ENCODE results near the gene PEAR1. TPM values are rescaled to one million over a fixed set of nuclear protein-coding genes. Genes with fewer than 3 reads are reported as not detected.

PEAR1 gene
- total RNA-seq, 1 experiment from 2014 or later = 0.22 TPM

DNA sequence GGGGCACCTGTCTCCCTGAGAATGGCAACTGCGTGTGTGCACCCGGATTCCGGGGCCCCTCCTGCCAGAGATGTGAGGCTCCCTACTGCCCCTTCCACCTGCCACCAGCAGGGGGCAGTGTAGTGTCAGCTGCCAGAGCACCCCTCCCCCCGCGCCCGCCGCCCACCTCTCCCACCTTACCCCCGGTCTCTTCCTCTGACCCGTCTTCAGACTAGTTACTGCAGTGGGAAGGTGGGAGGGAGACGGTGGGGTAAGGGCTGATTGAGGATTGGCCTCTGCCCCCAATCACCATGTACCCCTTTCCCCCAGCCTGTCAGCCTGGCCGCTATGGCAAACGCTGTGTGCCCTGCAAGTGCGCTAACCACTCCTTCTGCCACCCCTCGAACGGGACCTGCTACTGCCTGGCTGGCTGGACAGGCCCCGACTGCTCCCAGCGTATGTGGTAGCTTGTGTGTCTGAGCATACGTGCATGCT lies 16.8 kb downstream of the PEAR1 start:
- H3K27ac ChIP-seq (ENCODE audit: low read length) = no peak overlapping the region
- H3K27me3 ChIP-seq (ENCODE audit: low read length) = no peaks in the 10 kb centered on the region
- H3K4me1 ChIP-seq (ENCODE audit: low read length) = peaks cover 9% of the 10 kb centered on the region
- H4K20me1 ChIP-seq (ENCODE audit: insufficient read depth, low read depth, low read length) = no peaks in the 10 kb centered on the region
- H2AFZ ChIP-seq (ENCODE audit: low read length) = no peak overlapping the region
- no peaks in the 10 kb centered on the region for H3K9me2 ChIP-seq (replicated peaks; ENCODE audit: insufficient read depth, low read length)
- no peak overlapping the region for H3K9ac ChIP-seq (ENCODE audit: low read length)
- H3K4me3 ChIP-seq (ENCODE audit: low read length) = no peak overlapping the region
- H3K4me2 ChIP-seq (ENCODE audit: low read depth, low read length, poor library complexity, severe bottlenecking) = no peak overlapping the region
- H3K79me2 ChIP-seq (ENCODE audit: low read length) = no peaks in the 10 kb centered on the region
- H3K36me3 ChIP-seq (ENCODE audit: insufficient read depth, low read length) = no peaks in the 10 kb centered on the region
- DNase-seq = peak; percentile 77
- no peaks in the 10 kb centered on the region for H3K9me3 ChIP-seq (ENCODE audit: low read length)

DNA sequence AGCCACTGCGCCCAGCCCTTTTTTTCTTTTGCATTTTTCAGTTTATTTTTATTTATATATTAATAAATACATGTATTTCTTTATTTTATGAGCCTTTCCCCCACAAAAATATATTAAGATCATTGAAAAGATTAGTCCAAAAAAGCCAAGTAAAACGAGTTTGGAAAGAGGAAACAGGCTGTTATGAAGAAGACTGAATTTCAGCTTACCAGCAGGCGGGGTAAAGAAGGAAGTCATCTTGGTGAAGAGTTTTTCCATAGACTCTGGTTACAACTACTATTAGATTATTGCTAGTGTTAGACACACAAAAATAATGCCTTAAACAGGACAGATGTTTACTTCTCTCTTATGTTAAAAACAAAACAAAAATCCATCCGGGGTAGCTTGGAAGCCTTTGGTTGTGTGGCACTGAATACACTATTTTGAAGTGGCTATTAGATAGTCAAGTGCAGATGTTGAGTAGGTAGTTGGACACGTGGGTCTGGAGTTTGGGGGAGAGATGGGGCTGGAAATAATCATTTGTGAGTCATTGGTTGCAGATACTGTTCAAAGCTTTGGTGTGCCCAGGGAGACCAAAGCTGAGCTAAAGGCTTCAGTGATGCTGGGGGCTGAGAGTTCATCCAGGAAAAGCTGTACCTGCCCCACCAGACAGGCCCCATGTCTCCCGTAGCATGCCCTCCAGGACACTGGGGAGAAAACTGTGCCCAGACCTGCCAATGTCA lies 18.2 kb downstream of the PEAR1 start:
- H4K20me1 ChIP-seq (ENCODE audit: insufficient read depth, low read depth, low read length) = no peaks in the 10 kb centered on the region
- H3K4me1 ChIP-seq (ENCODE audit: low read length) = peaks cover 9% of the 10 kb centered on the region
- no peak overlapping the region for H3K9ac ChIP-seq (ENCODE audit: low read length)
- no peak overlapping the region for H2AFZ ChIP-seq (ENCODE audit: low read length)
- DNase-seq = no peak
- no peak overlapping the region for H3K4me3 ChIP-seq (ENCODE audit: low read length)
- no peaks in the 10 kb centered on the region for H3K79me2 ChIP-seq (ENCODE audit: low read length)
- H3K4me2 ChIP-seq (ENCODE audit: low read depth, low read length, poor library complexity, severe bottlenecking) = no peak overlapping the region
- H3K27me3 ChIP-seq (ENCODE audit: low read length) = no peaks in the 10 kb centered on the region
- no peaks in the 10 kb centered on the region for H3K9me2 ChIP-seq (replicated peaks; ENCODE audit: insufficient read depth, low read length)
- H3K9me3 ChIP-seq (ENCODE audit: low read length) = no peaks in the 10 kb centered on the region
- no peak overlapping the region for H3K27ac ChIP-seq (ENCODE audit: low read length)
- no peaks in the 10 kb centered on the region for H3K36me3 ChIP-seq (ENCODE audit: insufficient read depth, low read length)

DNA sequence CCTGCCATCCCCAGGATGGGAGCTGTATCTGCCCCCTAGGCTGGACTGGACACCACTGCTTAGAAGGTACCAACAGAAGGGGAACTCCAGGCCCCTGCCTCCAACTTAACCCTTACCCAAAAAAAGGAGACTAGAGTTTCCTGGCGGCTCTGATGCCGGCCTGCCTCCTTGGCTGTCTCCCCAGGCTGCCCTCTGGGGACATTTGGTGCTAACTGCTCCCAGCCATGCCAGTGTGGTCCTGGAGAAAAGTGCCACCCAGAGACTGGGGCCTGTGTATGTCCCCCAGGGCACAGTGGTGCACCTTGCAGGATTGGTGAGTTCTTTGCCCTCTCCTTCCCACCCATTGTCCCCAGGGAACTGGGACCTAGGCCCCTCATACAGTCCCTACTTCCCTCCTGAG lies 18.8 kb downstream of the PEAR1 start:
- H2AFZ ChIP-seq (ENCODE audit: low read length) = no peak overlapping the region
- H3K9me3 ChIP-seq (ENCODE audit: low read length) = no peaks in the 10 kb centered on the region
- H3K79me2 ChIP-seq (ENCODE audit: low read length) = no peaks in the 10 kb centered on the region
- H3K27me3 ChIP-seq (ENCODE audit: low read length) = no peaks in the 10 kb centered on the region
- H4K20me1 ChIP-seq (ENCODE audit: insufficient read depth, low read depth, low read length) = no peaks in the 10 kb centered on the region
- DNase-seq = no peak
- H3K36me3 ChIP-seq (ENCODE audit: insufficient read depth, low read length) = no peaks in the 10 kb centered on the region
- H3K4me3 ChIP-seq (ENCODE audit: low read length) = no peak overlapping the region
- H3K4me2 ChIP-seq (ENCODE audit: low read depth, low read length, poor library complexity, severe bottlenecking) = no peak overlapping the region
- H3K4me1 ChIP-seq (ENCODE audit: low read length) = peaks cover 3% of the 10 kb centered on the region
- H3K9ac ChIP-seq (ENCODE audit: low read length) = no peak overlapping the region
- no peak overlapping the region for H3K27ac ChIP-seq (ENCODE audit: low read length)
- H3K9me2 ChIP-seq (replicated peaks; ENCODE audit: insufficient read depth, low read length) = no peaks in the 10 kb centered on the region

DNA sequence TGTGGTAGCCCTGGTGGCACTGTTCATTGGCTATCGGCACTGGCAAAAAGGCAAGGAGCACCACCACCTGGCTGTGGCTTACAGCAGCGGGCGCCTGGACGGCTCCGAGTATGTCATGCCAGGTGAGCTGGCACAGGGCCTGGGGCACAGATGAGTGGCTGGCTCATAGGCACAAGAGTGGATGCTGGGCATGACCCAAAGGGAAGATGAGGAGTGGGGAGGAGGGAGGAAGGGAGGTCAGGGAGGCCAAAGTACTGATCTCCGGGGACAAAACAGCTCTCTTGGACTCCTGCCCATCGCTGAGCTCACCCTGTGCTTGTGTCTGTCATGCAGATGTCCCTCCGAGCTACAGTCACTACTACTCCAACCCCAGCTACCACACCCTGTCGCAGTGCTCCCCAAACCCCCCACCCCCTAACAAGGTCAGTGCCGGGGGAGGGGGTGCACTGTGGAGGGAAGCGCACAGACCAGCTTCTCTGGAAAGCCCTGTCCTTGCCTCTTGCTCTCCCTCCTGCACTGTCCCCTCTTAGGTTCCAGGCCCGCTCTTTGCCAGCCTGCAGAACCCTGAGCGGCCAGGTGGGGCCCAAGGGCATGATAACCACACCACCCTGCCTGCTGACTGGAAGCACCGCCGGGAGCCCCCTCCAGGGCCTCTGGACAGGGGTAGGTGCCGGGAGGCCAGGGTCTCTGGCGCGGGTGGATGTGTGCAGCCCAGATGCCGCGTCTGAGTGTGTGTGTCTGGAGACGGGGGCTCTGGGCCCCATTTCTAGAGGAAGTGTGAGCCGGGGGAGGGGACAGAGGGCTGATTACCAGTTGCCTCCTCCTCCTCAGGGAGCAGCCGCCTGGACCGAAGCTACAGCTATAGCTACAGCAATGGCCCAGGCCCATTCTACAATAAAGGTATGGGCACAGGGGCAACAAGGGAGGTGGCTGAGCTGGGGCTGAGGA lies 19.6 kb downstream of the PEAR1 start:
- H3K4me2 ChIP-seq (ENCODE audit: low read depth, low read length, poor library complexity, severe bottlenecking) = no peak overlapping the region
- no peaks in the 10 kb centered on the region for H3K36me3 ChIP-seq (ENCODE audit: insufficient read depth, low read length)
- no peaks in the 10 kb centered on the region for H3K4me1 ChIP-seq (ENCODE audit: low read length)

DNA sequence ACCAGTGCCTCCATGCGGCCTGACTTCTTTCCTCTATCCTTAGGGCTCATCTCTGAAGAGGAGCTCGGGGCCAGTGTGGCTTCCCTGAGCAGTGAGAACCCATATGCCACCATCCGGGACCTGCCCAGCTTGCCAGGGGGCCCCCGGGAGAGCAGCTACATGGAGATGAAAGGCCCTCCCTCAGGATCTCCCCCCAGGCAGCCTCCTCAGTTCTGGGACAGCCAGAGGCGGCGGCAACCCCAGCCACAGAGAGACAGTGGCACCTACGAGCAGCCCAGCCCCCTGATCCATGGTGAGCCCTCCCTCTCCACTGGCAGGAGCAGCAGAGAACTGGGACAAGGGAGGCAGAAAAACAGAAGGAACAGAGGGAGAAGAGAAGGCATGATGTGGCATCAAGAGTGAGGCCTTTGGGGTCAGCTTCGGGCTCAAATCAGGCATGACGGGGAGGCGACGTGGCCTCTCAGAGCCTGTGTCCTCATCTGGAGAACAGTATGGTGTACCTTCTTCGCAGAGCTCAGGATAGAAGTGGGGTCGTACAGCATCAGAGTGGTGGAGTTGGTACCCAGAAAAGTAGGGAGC lies 20.4 kb downstream of the PEAR1 start:
- no peaks in the 10 kb centered on the region for H3K36me3 ChIP-seq (ENCODE audit: insufficient read depth, low read length)
- no peak overlapping the region for H3K9ac ChIP-seq (ENCODE audit: low read length)
- H3K4me3 ChIP-seq (ENCODE audit: low read length) = no peak overlapping the region
- H3K4me2 ChIP-seq (ENCODE audit: low read depth, low read length, poor library complexity, severe bottlenecking) = no peak overlapping the region
- H2AFZ ChIP-seq (ENCODE audit: low read length) = no peak overlapping the region
- H3K79me2 ChIP-seq (ENCODE audit: low read length) = no peaks in the 10 kb centered on the region
- no peak for DNase-seq
- no peaks in the 10 kb centered on the region for H3K4me1 ChIP-seq (ENCODE audit: low read length)
- no peaks in the 10 kb centered on the region for H3K9me3 ChIP-seq (ENCODE audit: low read length)
- no peaks in the 10 kb centered on the region for H3K27me3 ChIP-seq (ENCODE audit: low read length)
- no peaks in the 10 kb centered on the region for H4K20me1 ChIP-seq (ENCODE audit: insufficient read depth, low read depth, low read length)
- H3K9me2 ChIP-seq (replicated peaks; ENCODE audit: insufficient read depth, low read length) = no peaks in the 10 kb centered on the region
- H3K27ac ChIP-seq (ENCODE audit: low read length) = no peak overlapping the region

More for the DNA sequence above, 19.6 kb downstream of the PEAR1 start:
- Histone ChIP-seq H2AFZ (ENCODE audit: low read length) (no peak overlapping the region), H3K9ac (ENCODE audit: low read length) (no peak overlapping the region), H3K9me2 (replicated peaks; ENCODE audit: insufficient read depth, low read length) (no peaks in the 10 kb centered on the region), H3K27me3 (ENCODE audit: low read length) (no peaks in the 10 kb centered on the region), H3K79me2 (ENCODE audit: low read length) (no peaks in the 10 kb centered on the region), H3K27ac (ENCODE audit: low read length) (no peak overlapping the region), H4K20me1 (ENCODE audit: insufficient read depth, low read depth, low read length) (no peaks in the 10 kb centered on the region), H3K4me3 (ENCODE audit: low read length) (no peak overlapping the region), H3K9me3 (ENCODE audit: low read length) (no peaks in the 10 kb centered on the region)
- no peak for DNase-seq

DNA sequence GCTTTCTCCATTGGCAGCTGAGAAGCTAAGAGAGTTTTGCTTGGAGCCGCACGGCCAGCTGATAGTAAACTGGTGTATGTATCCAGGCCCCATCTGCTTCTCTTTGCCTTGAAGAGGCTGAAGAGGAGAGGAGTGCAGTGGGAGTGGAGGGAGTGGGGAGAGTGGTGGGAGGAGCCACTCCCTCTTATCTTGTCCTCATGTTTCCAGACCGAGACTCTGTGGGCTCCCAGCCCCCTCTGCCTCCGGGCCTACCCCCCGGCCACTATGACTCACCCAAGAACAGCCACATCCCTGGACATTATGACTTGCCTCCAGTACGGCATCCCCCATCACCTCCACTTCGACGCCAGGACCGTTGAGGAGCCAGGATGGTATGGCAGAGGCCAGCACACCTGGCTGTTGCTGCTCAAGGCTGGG lies 20.9 kb downstream of the PEAR1 start:
- H3K4me2 ChIP-seq (ENCODE audit: low read depth, low read length, poor library complexity, severe bottlenecking) = no peak overlapping the region
- no peak overlapping the region for H3K4me3 ChIP-seq (ENCODE audit: low read length)
- H2AFZ ChIP-seq (ENCODE audit: low read length) = no peak overlapping the region
- no peaks in the 10 kb centered on the region for H3K79me2 ChIP-seq (ENCODE audit: low read length)
- no peaks in the 10 kb centered on the region for H3K9me3 ChIP-seq (ENCODE audit: low read length)
- DNase-seq = no peak
- H3K27me3 ChIP-seq (ENCODE audit: low read length) = no peaks in the 10 kb centered on the region
- H3K9ac ChIP-seq (ENCODE audit: low read length) = no peak overlapping the region
- no peaks in the 10 kb centered on the region for H3K9me2 ChIP-seq (replicated peaks; ENCODE audit: insufficient read depth, low read length)
- H4K20me1 ChIP-seq (ENCODE audit: insufficient read depth, low read depth, low read length) = no peaks in the 10 kb centered on the region
- H3K27ac ChIP-seq (ENCODE audit: low read length) = no peak overlapping the region
- no peaks in the 10 kb centered on the region for H3K36me3 ChIP-seq (ENCODE audit: insufficient read depth, low read length)
- H3K4me1 ChIP-seq (ENCODE audit: low read length) = no peaks in the 10 kb centered on the region

DNA sequence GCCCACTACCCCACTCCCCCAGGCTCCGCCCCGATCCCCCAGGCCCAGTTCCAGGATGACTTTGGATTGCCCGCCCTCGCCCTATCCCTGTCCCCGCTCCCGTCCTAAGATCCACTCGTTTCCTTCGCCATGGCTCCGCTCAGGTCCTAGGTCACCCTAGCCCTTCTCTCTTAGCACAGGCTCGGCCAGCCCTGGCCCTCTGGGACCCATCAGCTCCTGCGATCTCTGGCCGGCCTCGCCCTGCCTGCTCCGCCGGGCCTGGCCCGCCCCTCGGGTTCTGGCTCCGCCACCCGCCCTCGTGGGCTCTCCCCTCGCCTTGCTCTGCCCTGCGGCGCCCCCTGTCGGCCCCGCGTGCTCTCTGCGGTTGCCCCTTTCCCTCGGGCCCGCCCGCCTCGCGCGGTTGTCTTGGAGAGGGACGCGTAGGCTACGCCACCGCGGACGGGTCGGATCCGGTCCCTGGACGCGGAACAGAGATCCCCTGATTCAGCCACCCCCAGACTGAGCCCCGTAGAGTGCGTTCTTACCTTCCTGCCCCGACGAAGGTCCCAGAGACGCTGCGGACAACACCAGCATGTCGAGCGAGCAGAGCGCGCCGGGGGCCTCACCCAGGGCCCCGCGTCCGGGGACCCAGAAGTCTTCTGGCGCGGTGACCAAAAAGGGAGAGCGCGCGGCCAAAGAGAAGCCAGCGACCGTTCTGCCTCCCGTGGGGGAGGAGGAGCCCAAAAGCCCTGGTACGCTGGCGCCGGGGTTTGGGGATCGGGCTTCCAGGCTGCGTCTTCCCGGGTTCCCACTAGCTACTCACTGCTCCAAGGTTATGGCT lies 26.9 kb downstream of the PEAR1 start, which contains the start of gene LRRC71:
LRRC71 (plus strand) TSS at position 400 of the 820 bp plus-strand sequence; CDS start at position 572, 172 bp downstream.
- no peaks in the 10 kb centered on the region for H4K20me1 ChIP-seq (ENCODE audit: insufficient read depth, low read depth, low read length)
- no peaks in the 10 kb centered on the region for H3K79me2 ChIP-seq (ENCODE audit: low read length)
- no peaks in the 10 kb centered on the region for H3K9me2 ChIP-seq (replicated peaks; ENCODE audit: insufficient read depth, low read length)
- no peak within 1 kb of the TSS for H2AFZ ChIP-seq (ENCODE audit: low read length)
- no peaks in the 10 kb centered on the region for H3K4me1 ChIP-seq (ENCODE audit: low read length)
- H3K27me3 ChIP-seq (ENCODE audit: low read length) = no peaks in the 10 kb centered on the region
- no peaks in the 10 kb centered on the region for H3K9me3 ChIP-seq (ENCODE audit: low read length)
- H3K4me3 ChIP-seq (ENCODE audit: low read length) = no peak within 1 kb of the TSS
- H3K27ac ChIP-seq (ENCODE audit: low read length) = no peak within 1 kb of the TSS
- no peaks in the 10 kb centered on the region for H3K36me3 ChIP-seq (ENCODE audit: insufficient read depth, low read length)
- H3K9ac ChIP-seq (ENCODE audit: low read length) = no peak within 1 kb of the TSS
- no peak within 1 kb of the TSS for H3K4me2 ChIP-seq (ENCODE audit: low read depth, low read length, poor library complexity, severe bottlenecking)
- DNase-seq = peak; percentile 89
